Psoas muscle (tissue), 8 donors: ENCODE results near the gene DNAAF5. TPM values are rescaled to one million over a fixed set of nuclear protein-coding genes. Genes with fewer than 3 reads are reported as not detected.

ENCODE experiments used
- ATAC-seq, 4 donors: fragments of 200-7000 bp; cut with Tn5 transposase; one replicate each; pipeline ENCODE4 v1.9.1; 2020; ENCODE audit warnings: moderate library complexity in 3 of 4, mild to moderate bottlenecking in 2 of 4
- DNase-seq, 2 donors: peaks; one replicate each; pipeline ENCODE4 v3.0.0-alpha.2; 2020
- H3K27ac ChIP-seq: fragments of 200-600 bp; one replicate; pipeline ENCODE4 v1.8.0; 2022
- H3K27me3 ChIP-seq, 3 donors: fragments of 200-600 bp in 1 of 3; one replicate each; pipeline versions ENCODE4 v1.6.1 to v1.8.0; 2013 to 2022; ENCODE audit warnings: low read length in 2 of 3, mild to moderate bottlenecking in 2 of 3, moderate library complexity in 1 of 3; ENCODE audit not compliant: insufficient read depth in 3 of 3
- H3K36me3 ChIP-seq, 2 donors: fragments of 200-600 bp in 1 of 2; one replicate each; pipeline versions ENCODE4 v1.6.1 to v1.8.0; 2013 to 2022; ENCODE audit warnings: low read depth in 1 of 2, mild to moderate bottlenecking in 1 of 2, moderate library complexity in 1 of 2; ENCODE audit not compliant: insufficient read depth in 1 of 2
- H3K4me1 ChIP-seq: fragments of 200-600 bp; one replicate; pipeline ENCODE4 v1.8.0; 2022
- H3K4me3 ChIP-seq: fragments of 200-600 bp; one replicate; pipeline ENCODE4 v1.8.0; 2022; ENCODE audit warnings: mild to moderate bottlenecking
- H3K9me3 ChIP-seq: fragments of 200-600 bp; one replicate; pipeline ENCODE4 v1.8.0; 2022
- WGBS, 3 donors: extraction: QIAGEN DNeasy Blood & Tissue Kit; methylation state at CpG; one replicate each; pipeline versions ENCODE4 v1.1.6 to v1.1.7; 2013; 5-methylcytosine and 5-hydroxymethylcytosine counted together
- intact Hi-C, 2 donors: fragments of 100-400 bp; cut with DNase I; formaldehyde crosslinking; loops; one replicate each; pipeline versions ENCODE4 v1.11.0 to v1.14.2; 2022
- polyA plus RNA-seq, 3 donors: library from polyadenylated mRNA; stranded (reverse); fragments of 200-250 nt; gene quantifications; one replicate each; pipeline ENCODE4 v1.2.3, GENCODE V29; 2013
- total RNA-seq, 4 donors: library from RNA; stranded (reverse); fragmentation: NEBNext Ultra II Directional in 2 of 4; extraction: Animal tissue kit (Norgen Biotek cat#: 25700) in 2 of 4; gene quantifications; one replicate each; pipeline versions ENCODE4 v1.2.1 to v1.2.4, GENCODE V29; 2021 to 2023
- TF ChIP-seq, protein P1 (sequence below): fragments of 200-600 bp; IDR thresholded peaks from one replicate; pipeline ENCODE4 v1.8.0; 2022; ENCODE audit warnings: antibody characterized with exemption
- donor health status: healthy with polysubstance abuse.
- donor health status: DM: no; HTN: no; CAD: no; lungs with moderate emphysema.
- donor health status: Bipolar disorder and iron deficiency.
- donor health status: healthy.
- donor health status: DM: yes; HTN: yes; CAD: no.
- donor health status: DM: no; HTN: no; CAD: no.
- donor health status: DM: no; HTN: no; CAD: no.
- donor health status: DM: yes; HTN: yes; CAD: no.

DNAAF5 gene
- total and polyA plus RNA-seq, 7 donors: 9.3 to 26.7 (median 17.8) TPM

DNA sequence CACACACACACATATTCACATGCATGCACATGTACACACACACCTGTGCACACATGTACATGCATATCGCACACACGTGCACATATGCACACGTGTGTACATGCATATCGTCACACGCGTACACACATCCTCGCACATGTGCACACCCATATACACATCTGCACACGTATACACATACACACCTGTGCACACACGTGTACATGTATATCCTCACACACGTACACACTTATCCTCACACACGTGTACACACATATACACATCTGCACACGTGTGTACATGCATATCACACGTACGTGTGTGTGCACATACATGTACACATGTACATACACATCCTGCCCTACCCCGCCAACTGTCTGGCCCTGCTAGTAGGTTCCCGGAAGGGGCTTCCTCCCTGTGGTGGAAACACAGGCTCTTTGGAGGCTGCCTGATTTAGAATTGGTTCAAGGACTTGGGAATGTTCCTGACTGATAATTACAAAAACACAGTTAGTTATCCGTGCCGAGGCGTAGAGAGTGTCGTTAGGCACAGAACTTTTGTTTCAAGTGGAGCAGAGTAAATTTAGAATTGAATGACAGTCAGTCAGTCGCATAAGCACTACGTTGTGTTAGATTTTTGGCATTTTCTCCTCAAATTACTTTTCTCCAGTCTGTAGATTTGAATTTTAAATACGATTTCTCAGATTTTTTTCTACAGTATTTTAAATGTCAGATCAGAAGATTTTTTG lies 19.1 kb downstream of the DNAAF5 start:
- 90 to 94% (median 92%) methylated on average over 23 of the region's 23 CpGs for WGBS, 3 donors
- DNase-seq: no peak
- Histone ChIP-seq H3K9me3 (no peaks in the 10 kb centered on the region), H3K36me3 (peaks cover 0 to 27% of the 10 kb centered on the region in 2 donors), H3K27me3 (no peaks in the 10 kb centered on the region), H3K27ac (no peak overlapping the region), H3K4me1 (no peaks in the 10 kb centered on the region), H3K4me3 (no peak overlapping the region)
- TF ChIP-seq, protein P1, sequence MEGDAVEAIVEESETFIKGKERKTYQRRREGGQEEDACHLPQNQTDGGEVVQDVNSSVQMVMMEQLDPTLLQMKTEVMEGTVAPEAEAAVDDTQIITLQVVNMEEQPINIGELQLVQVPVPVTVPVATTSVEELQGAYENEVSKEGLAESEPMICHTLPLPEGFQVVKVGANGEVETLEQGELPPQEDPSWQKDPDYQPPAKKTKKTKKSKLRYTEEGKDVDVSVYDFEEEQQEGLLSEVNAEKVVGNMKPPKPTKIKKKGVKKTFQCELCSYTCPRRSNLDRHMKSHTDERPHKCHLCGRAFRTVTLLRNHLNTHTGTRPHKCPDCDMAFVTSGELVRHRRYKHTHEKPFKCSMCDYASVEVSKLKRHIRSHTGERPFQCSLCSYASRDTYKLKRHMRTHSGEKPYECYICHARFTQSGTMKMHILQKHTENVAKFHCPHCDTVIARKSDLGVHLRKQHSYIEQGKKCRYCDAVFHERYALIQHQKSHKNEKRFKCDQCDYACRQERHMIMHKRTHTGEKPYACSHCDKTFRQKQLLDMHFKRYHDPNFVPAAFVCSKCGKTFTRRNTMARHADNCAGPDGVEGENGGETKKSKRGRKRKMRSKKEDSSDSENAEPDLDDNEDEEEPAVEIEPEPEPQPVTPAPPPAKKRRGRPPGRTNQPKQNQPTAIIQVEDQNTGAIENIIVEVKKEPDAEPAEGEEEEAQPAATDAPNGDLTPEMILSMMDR: no peak
- intact Hi-C loops: no loop called here
- no peak for ATAC-seq

GRCh38 chr7:746155-747061 lies 19.9 kb downstream of the DNAAF5 start:
- intact Hi-C loops: no loop called here
- H3K9me3 ChIP-seq: no peaks in the 10 kb centered on the region
- no peaks in the 10 kb centered on the region for H3K4me1 ChIP-seq
- ATAC-seq: no peak
- WGBS, 3 donors: 95 to 97% (median 96%) methylated on average over 34 to 40 of the region's 40 CpGs
- DNase-seq: peak in 1 of 2 donors; percentile 39
- TF ChIP-seq, protein P1: no peak
- peaks cover 0 to 19% of the 10 kb centered on the region in 2 donors for H3K36me3 ChIP-seq
- no peak overlapping the region for H3K4me3 ChIP-seq
- H3K27me3 ChIP-seq: no peaks in the 10 kb centered on the region
- no peak overlapping the region for H3K27ac ChIP-seq

DNA sequence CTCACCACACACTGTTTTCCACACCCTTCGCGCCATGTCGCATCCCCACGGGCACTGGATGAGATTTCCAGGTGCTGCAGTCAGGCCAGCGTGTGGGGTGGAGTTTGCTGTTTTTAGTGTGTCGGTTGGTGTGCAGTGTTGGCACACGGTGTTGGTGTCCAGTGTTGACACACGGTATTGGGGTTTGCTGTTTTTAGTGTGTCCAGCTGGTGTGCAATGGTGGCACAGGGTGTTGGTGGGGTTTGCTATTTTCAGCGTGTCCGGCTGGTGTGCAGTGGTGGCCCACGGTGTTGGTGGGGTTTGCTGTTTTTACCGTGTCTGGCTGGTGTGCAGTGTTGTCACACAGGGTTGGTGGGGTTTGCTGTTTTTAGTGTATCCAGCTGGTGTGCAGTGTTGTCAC lies 20.7 kb downstream of the DNAAF5 start:
- H3K27me3 ChIP-seq: no peaks in the 10 kb centered on the region
- H3K27ac ChIP-seq: no peak overlapping the region
- intact Hi-C loops: no loop called here
- H3K9me3 ChIP-seq: no peaks in the 10 kb centered on the region
- no peak overlapping the region for H3K4me3 ChIP-seq
- H3K4me1 ChIP-seq: no peaks in the 10 kb centered on the region
- WGBS, 3 donors: 84 to 93% (median 88%) methylated on average over 12 of the region's 12 CpGs
- DNase-seq (peak in 1 of 2 donors; percentile 15), ATAC-seq (no peak)
- H3K36me3 ChIP-seq: peaks cover 0 to 17% of the 10 kb centered on the region in 2 donors
- TF ChIP-seq, protein P1: no peak

DNA sequence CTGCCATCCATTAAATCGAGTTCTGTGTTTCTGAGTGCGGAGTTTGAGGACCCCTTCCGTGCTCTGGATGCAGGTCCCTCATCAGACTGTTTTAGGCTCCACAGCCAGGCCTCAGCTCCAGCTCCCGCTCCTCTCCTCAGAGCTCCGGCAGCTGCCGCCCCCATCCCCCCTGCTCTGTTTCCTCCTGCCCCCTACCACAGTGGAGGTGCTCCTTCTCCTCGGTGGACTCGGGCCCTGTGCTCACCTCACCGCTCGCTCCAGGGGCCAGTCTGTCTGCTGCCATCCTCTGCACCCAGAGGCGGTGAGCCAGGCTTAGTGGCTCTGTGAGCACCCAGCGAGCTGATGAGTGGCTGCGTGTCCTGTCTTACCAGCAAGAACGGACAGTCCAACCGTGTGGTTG lies 21.9 kb downstream of the DNAAF5 start:
- TF ChIP-seq, protein P1: no peak
- Histone ChIP-seq H3K4me1 (no peaks in the 10 kb centered on the region), H3K27ac (no peak overlapping the region), H3K9me3 (no peaks in the 10 kb centered on the region), H3K36me3 (peaks cover 0 to 18% of the 10 kb centered on the region in 2 donors), H3K4me3 (no peak overlapping the region), H3K27me3 (no peaks in the 10 kb centered on the region)
- DNase-seq (peak in 1 of 2 donors; percentile 34), ATAC-seq (no peak)
- 90 to 94% (median 93%) methylated on average over 14 to 15 of the region's 15 CpGs for WGBS, 3 donors
- intact Hi-C loops: loop anchor here in 1 of 2 donors (2.0 kb wide), 1 partner anchor 18 kb away; no protein-coding TSS in a partner anchor
